ENCODE data around the gene XPO6. TPM values are rescaled to one million over a fixed set of nuclear protein-coding genes. Genes with fewer than 3 reads are reported as not detected.
A peak's percentile ranks its signal among the peaks of the same experiment; 100 is the strongest.

XPO6 gene
- total RNA-seq, 1 donor from 2014 or later = 115 TPM

- Mint-ChIP-seq H3K27me3 (ENCODE audit: low read depth) (no peaks in the 10 kb centered on the region), H3K27ac (no peak overlapping the region), H3K4me3 (no peak overlapping the region), H3K4me1 (peaks cover 15% of the 10 kb centered on the region), H3K9me3 (no peaks in the 10 kb centered on the region), H3K36me3 (no peaks in the 10 kb centered on the region)
- no peak for DNase-seq (ENCODE audit: low spot score in 2 of 2, unreplicated experiment in 2 of 2)
- TF ChIP-seq CTCF (IDR thresholded peaks at IDR 0.05; ENCODE audit: unreplicated experiment) = no peak
Observed at GRCh38 chr16:28085389-28086171, 126.2 kb downstream of the XPO6 start.

- Mint-ChIP-seq H3K4me3 (no peak overlapping the region), H3K4me1 (peaks cover 17% of the 10 kb centered on the region), H3K27ac (no peak overlapping the region), H3K36me3 (no peaks in the 10 kb centered on the region), H3K9me3 (no peaks in the 10 kb centered on the region), H3K27me3 (ENCODE audit: low read depth) (no peaks in the 10 kb centered on the region)
- DNase-seq (ENCODE audit: low spot score in 2 of 2, unreplicated experiment in 2 of 2) = no peak
- TF ChIP-seq CTCF (IDR thresholded peaks at IDR 0.05; ENCODE audit: unreplicated experiment) = no peak
Observed at GRCh38 chr16:28084209-28084608, 127.6 kb downstream of the XPO6 start.

GRCh38 chr16:28082624-28083023 lies 129.1 kb downstream of the XPO6 start:
- H3K27ac Mint-ChIP-seq = peak overlapping the region; percentile 89
- H3K27me3 Mint-ChIP-seq (ENCODE audit: low read depth) = no peaks in the 10 kb centered on the region
- H3K36me3 Mint-ChIP-seq = no peaks in the 10 kb centered on the region
- H3K4me3 Mint-ChIP-seq = no peak overlapping the region
- peaks cover 17% of the 10 kb centered on the region for H3K4me1 Mint-ChIP-seq
- DNase-seq (ENCODE audit: low spot score in 2 of 2, unreplicated experiment in 2 of 2) = no peak
- no peak for TF ChIP-seq CTCF (IDR thresholded peaks at IDR 0.05; ENCODE audit: unreplicated experiment)
- H3K9me3 Mint-ChIP-seq = no peaks in the 10 kb centered on the region

- no peak overlapping the region for H3K4me3 Mint-ChIP-seq
- H3K27ac Mint-ChIP-seq = no peak overlapping the region
- no peaks in the 10 kb centered on the region for H3K27me3 Mint-ChIP-seq (ENCODE audit: low read depth)
- no peaks in the 10 kb centered on the region for H3K36me3 Mint-ChIP-seq
- H3K9me3 Mint-ChIP-seq = no peaks in the 10 kb centered on the region
- H3K4me1 Mint-ChIP-seq = peaks cover 17% of the 10 kb centered on the region
- TF ChIP-seq CTCF (IDR thresholded peaks at IDR 0.05; ENCODE audit: unreplicated experiment) = no peak
- no peak for DNase-seq (ENCODE audit: low spot score in 2 of 2, unreplicated experiment in 2 of 2)
Observed at GRCh38 chr16:28081391-28081968, 130.3 kb downstream of the XPO6 start.

GRCh38 chr16:28078261-28078660 lies 133.5 kb downstream of the XPO6 start:
- H3K36me3 Mint-ChIP-seq = no peaks in the 10 kb centered on the region
- no peak overlapping the region for H3K27ac Mint-ChIP-seq
- TF ChIP-seq CTCF (IDR thresholded peaks at IDR 0.05; ENCODE audit: unreplicated experiment) = no peak
- no peak overlapping the region for H3K4me3 Mint-ChIP-seq
- no peaks in the 10 kb centered on the region for H3K9me3 Mint-ChIP-seq
- DNase-seq (ENCODE audit: low spot score in 2 of 2, unreplicated experiment in 2 of 2) = no peak
- H3K4me1 Mint-ChIP-seq = peaks cover 17% of the 10 kb centered on the region
- H3K27me3 Mint-ChIP-seq (ENCODE audit: low read depth) = no peaks in the 10 kb centered on the region

Data from mesothelial cell of epicardium (in vitro differentiated cells).